Hematopoietic multipotent progenitor cell treated with erythropoietin and hydrocortisone succinate and interleukin-3 and kit ligand, for 15 days (in vitro differentiated cells): Measurements from ENCODE around the gene COL5A3.

Experiments used
- DNase-seq: peaks from one replicate; pipeline ENCODE4 v3.0.0-alpha.2; 2015; ENCODE audit warnings: low spot score

Gene COL5A3

GRCh38 chr19:10010939-10011338, 635 bp upstream of the COL5A3 start:
- no peak for DNase-seq

- no peak for DNase-seq
Observed at GRCh38 chr19:10009714-10010224, 535 bp downstream of the COL5A3 start.

GRCh38 chr19:10008184-10008765, 2.0 kb downstream of the COL5A3 start:
- no peak for DNase-seq

- no peak for DNase-seq
Observed at GRCh38 chr19:10007371-10008183, 2.7 kb downstream of the COL5A3 start.

GRCh38 chr19:10006752-10007323, 3.5 kb downstream of the COL5A3 start:
- no peak for DNase-seq

GRCh38 chr19:10006335-10006708, 4.0 kb downstream of the COL5A3 start:
- DNase-seq, result no peak

- no peak for DNase-seq
Observed at GRCh38 chr19:10005632-10006334, 4.5 kb downstream of the COL5A3 start.

- no peak for DNase-seq
Observed at GRCh38 chr19:10004617-10005016, 5.7 kb downstream of the COL5A3 start.

- DNase-seq, result no peak
Observed at GRCh38 chr19:10003271-10003670, 7.0 kb downstream of the COL5A3 start.

- no peak for DNase-seq
Observed at GRCh38 chr19:10001899-10002298, 8.4 kb downstream of the COL5A3 start.

- peak; percentile 67 for DNase-seq
Observed at GRCh38 chr19:10000171-10000826, 10.0 kb downstream of the COL5A3 start.

GRCh38 chr19:9996541-9996940, 13.8 kb downstream of the COL5A3 start:
- no peak for DNase-seq

GRCh38 chr19:9995999-9996398, 14.3 kb downstream of the COL5A3 start:
- no peak for DNase-seq

- no peak for DNase-seq
Observed at GRCh38 chr19:9995084-9995483, 15.2 kb downstream of the COL5A3 start.

- DNase-seq, result no peak
Observed at GRCh38 chr19:9991425-9992191, 18.7 kb downstream of the COL5A3 start.

GRCh38 chr19:9989504-9989903, 20.8 kb downstream of the COL5A3 start:
- DNase-seq, result no peak

- DNase-seq, result no peak
Observed at GRCh38 chr19:9986787-9987281, 23.5 kb downstream of the COL5A3 start.

GRCh38 chr19:9981406-9982260, 28.7 kb downstream of the COL5A3 start:
- no peak for DNase-seq

GRCh38 chr19:9972103-9972502, 38.2 kb downstream of the COL5A3 start:
- DNase-seq, result no peak
